ENCODE measurements around the gene DOCK9.

Gene DOCK9

DNA sequence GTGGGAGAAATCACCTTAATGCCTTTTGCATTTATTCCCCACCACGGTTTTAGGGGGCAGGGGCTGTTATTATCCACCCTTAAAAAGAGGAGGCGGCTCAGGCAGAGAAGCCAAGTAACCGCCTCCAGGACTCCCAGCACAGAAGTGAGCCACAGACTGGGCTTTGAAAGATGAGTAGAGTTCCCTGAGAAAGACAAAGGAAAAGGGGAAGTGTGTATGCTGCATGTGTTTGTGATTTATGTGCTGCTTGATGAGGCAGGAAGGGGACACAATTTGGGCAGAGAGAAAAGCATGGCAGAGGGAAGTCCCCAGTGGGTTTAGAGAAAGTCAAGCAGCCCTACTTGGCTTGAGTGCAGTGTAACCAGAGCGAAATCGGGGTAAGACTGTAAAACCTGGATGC lies 85.0 kb downstream of the DOCK9 start:
- DNase-seq (ENCODE audit: low read depth) = no peak
- TF ChIP-seq, protein P1, sequence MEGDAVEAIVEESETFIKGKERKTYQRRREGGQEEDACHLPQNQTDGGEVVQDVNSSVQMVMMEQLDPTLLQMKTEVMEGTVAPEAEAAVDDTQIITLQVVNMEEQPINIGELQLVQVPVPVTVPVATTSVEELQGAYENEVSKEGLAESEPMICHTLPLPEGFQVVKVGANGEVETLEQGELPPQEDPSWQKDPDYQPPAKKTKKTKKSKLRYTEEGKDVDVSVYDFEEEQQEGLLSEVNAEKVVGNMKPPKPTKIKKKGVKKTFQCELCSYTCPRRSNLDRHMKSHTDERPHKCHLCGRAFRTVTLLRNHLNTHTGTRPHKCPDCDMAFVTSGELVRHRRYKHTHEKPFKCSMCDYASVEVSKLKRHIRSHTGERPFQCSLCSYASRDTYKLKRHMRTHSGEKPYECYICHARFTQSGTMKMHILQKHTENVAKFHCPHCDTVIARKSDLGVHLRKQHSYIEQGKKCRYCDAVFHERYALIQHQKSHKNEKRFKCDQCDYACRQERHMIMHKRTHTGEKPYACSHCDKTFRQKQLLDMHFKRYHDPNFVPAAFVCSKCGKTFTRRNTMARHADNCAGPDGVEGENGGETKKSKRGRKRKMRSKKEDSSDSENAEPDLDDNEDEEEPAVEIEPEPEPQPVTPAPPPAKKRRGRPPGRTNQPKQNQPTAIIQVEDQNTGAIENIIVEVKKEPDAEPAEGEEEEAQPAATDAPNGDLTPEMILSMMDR (conservative IDR thresholded peaks at IDR 0.05; ENCODE audit: low read depth, low read length) = no peak

GRCh38 chr13:98892077-98892476 lies 85.8 kb downstream of the DOCK9 start:
- H3K4me3 ChIP-seq (ENCODE audit: low read depth, low read length) = no peak overlapping the region
- TF ChIP-seq, protein P1 (conservative IDR thresholded peaks at IDR 0.05; ENCODE audit: low read depth, low read length) = no peak
- no peak for DNase-seq (ENCODE audit: low read depth)

More for the DNA sequence above, 85.0 kb downstream of the DOCK9 start:
- H3K4me3 ChIP-seq (ENCODE audit: low read depth, low read length) = no peak overlapping the region

GRCh38 chr13:98890925-98891324 lies 86.9 kb downstream of the DOCK9 start:
- no peak overlapping the region for H3K4me3 ChIP-seq (ENCODE audit: low read depth, low read length)
- TF ChIP-seq, protein P1 (conservative IDR thresholded peaks at IDR 0.05; ENCODE audit: low read depth, low read length) = no peak
- DNase-seq (ENCODE audit: low read depth) = no peak

DNA sequence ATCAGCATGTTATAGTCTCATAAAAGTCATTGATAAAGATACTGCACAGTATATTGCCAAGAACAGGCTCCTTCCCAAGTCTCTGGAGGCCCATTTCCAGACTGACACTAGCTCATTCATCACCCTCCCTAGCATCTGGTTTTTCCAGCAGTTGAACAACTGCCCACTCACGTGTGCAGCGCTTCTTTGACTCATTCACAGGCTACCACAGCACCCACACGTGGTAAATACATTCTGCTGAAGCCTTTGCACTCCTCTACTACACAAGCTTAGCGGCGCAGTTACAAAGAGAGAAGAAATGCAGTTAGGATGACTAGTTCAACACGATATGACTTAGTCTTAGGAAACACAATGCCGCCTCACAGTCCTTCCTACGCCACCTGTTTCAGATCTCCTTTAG lies 87.7 kb downstream of the DOCK9 start:
- DNase-seq (ENCODE audit: low read depth) = peak; percentile 60
- TF ChIP-seq, protein P1 (conservative IDR thresholded peaks at IDR 0.05; ENCODE audit: low read depth, low read length) = no peak

DNA sequence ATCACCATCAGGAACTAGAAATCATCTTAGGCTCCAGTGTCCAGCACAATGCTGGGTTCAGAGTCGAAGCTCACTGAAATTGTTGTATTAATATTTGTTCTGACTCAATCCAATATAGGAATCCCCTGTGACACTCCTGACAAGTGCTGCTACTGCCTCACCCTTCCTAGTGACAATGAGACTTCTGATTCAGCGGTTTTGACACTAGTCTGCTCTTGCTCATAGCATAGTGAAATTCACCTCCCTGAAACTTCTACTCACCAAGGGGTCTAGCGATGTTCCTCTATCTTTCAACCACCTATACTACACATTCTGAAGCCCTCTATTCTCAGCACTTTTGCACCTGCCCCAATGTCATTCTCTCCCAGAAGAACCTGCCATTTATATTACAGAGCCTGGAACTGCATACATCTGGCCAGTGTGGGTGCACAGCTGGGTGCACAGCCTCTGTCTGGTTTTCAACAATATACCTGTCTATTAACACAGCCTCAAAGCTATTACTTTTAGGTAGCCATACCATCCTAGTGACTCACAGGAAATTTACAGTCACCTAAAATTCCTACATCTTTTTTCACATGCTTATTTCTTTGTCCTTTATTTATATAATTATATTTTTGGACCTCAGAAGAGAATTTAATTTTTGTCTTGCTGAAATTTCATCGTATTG lies 88.3 kb downstream of the DOCK9 start:
- DNase-seq (ENCODE audit: low read depth) = no peak

More for the DNA sequence above, 87.7 kb downstream of the DOCK9 start:
- no peak overlapping the region for H3K4me3 ChIP-seq (ENCODE audit: low read depth, low read length)

DNA sequence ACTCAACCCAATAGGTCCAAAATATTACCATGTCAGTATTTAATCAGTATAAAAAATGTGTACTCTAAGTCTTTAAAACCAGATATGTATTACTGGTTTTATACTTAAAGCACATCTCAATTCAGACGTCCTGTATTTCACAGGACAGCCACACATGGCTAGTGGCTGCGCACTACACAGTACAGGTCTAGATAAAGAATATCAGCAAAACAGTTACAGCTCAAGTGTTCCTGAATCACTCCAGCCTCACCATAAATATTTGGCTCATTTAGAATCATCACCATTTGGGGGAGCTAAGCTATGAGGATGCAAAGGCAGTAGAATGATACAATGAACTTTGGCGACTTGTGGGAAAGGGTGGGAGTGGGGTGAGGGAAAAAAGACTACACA lies 89.0 kb downstream of the DOCK9 start:
- DNase-seq (ENCODE audit: low read depth) = no peak
- TF ChIP-seq, protein P1 (conservative IDR thresholded peaks at IDR 0.05; ENCODE audit: low read depth, low read length) = no peak
- no peak overlapping the region for H3K4me3 ChIP-seq (ENCODE audit: low read depth, low read length)

More for the DNA sequence above, 88.3 kb downstream of the DOCK9 start:
- H3K4me3 ChIP-seq (ENCODE audit: low read depth, low read length) = no peak overlapping the region
- TF ChIP-seq, protein P1 (conservative IDR thresholded peaks at IDR 0.05; ENCODE audit: low read depth, low read length) = no peak
